Stomach (tissue), 9 donors: ENCODE measurements around the gene ARRDC4. TPM values are rescaled to one million over a fixed set of nuclear protein-coding genes. Genes with fewer than 3 reads are reported as not detected.

Source experiments
- DNase-seq, 2 donors: peaks; one replicate each; pipeline versions ENCODE4 v3.0.0 to v3.0.0-alpha.2; 2013 to 2019
- H3K27ac ChIP-seq, 5 donors: fragments of 200-600 bp in 4 of 5; sonication (generic) in 4 of 5; one replicate each; pipeline ENCODE4 v1.5.1; 2013 to 2019; ENCODE audit warnings: mild to moderate bottlenecking in 1 of 5, moderate library complexity in 1 of 5
- H3K27me3 ChIP-seq, 3 donors: fragments of 200-600 bp; sonication (generic); one replicate each; pipeline ENCODE4 v1.5.1; 2017 to 2019; ENCODE audit warnings: mixed run types in 1 of 3
- H3K36me3 ChIP-seq, 4 donors: fragments of 200-600 bp; sonication (generic); 1 replicate in 3 of 4; 2 replicates in 1 of 4; pipeline ENCODE4 v1.5.1; 2016 to 2019
- H3K4me1 ChIP-seq, 4 donors: fragments of 200-600 bp; sonication (generic); one replicate each; pipeline ENCODE4 v1.5.1; 2016 to 2019
- H3K4me3 ChIP-seq, 4 donors: fragments of 200-600 bp; sonication (generic) in 3 of 4; one replicate each; pipeline ENCODE4 v1.5.1; 2016 to 2019; ENCODE audit warnings: mild to moderate bottlenecking in 1 of 4
- H3K9me3 ChIP-seq, 4 donors: fragments of 200-600 bp; sonication (generic); one replicate each; pipeline ENCODE4 v1.5.1; 2016 to 2019
- CTCF ChIP-seq, 7 experiments: fragments of 450-650 bp in 4 of 7; fragments of 200-600 bp in 3 of 7; sonication (generic) in 3 of 7; IDR thresholded peaks; one replicate each; pipeline ENCODE4 v1.5.1; 2016 to 2019; ENCODE audit warnings: antibody characterized with exemption in 7 of 7, control low read depth in 2 of 7, mild to moderate bottlenecking in 1 of 7
- EP300 ChIP-seq: sonication (generic); formaldehyde crosslinking; IDR thresholded peaks from one replicate; pipeline ENCODE4 v1.6.1; 2017; ENCODE audit warnings: antibody characterized with exemption
- POLR2A ChIP-seq, 4 donors: fragments of 450-650 bp; IDR thresholded peaks; one replicate each; pipeline ENCODE4 v1.6.1; 2016; ENCODE audit warnings: antibody characterized with exemption in 4 of 4, control low read depth in 2 of 4, mild to moderate bottlenecking in 1 of 4, moderate library complexity in 1 of 4
- POLR2AphosphoS5 ChIP-seq, 3 donors: sonication (generic); formaldehyde crosslinking; IDR thresholded peaks; one replicate each; pipeline ENCODE4 v1.6.1; 2016; ENCODE audit warnings: antibody characterized with exemption in 3 of 3
- WGBS, 5 donors: extraction: QIAGEN DNeasy Blood & Tissue Kit in 3 of 5; methylation state at CpG; one replicate each; pipeline versions ENCODE4 v1.1.5 to v1.1.7; 2013 to 2018; 5-methylcytosine and 5-hydroxymethylcytosine counted together
- intact Hi-C: fragments of 100-400 bp; cut with DNase I; formaldehyde crosslinking; loops from one replicate; pipeline ENCODE4 v1.15.1; 2023; ENCODE audit warnings: low total_unique reads
- polyA plus RNA-seq, 3 donors: library from polyadenylated mRNA; stranded (reverse); fragments of 200-250 nt; gene quantifications; one replicate each; pipeline ENCODE4 v1.2.3, GENCODE V29; 2013
- total RNA-seq, 5 donors: library from RNA; depleted of rRNA; stranded (reverse); fragments of >200 nt; gene quantifications; one replicate each; pipeline versions ENCODE4 v1.1.0 to v1.2.3, GENCODE V29; 2014 to 2016
- donor health status: healthy with polysubstance abuse.
- donor health status: Bipolar disorder and iron deficiency.
- donor health status: healthy.

Gene ARRDC4
- total and polyA plus RNA-seq, 8 donors: 13.2 to 110 (median 49.2) TPM

DNA sequence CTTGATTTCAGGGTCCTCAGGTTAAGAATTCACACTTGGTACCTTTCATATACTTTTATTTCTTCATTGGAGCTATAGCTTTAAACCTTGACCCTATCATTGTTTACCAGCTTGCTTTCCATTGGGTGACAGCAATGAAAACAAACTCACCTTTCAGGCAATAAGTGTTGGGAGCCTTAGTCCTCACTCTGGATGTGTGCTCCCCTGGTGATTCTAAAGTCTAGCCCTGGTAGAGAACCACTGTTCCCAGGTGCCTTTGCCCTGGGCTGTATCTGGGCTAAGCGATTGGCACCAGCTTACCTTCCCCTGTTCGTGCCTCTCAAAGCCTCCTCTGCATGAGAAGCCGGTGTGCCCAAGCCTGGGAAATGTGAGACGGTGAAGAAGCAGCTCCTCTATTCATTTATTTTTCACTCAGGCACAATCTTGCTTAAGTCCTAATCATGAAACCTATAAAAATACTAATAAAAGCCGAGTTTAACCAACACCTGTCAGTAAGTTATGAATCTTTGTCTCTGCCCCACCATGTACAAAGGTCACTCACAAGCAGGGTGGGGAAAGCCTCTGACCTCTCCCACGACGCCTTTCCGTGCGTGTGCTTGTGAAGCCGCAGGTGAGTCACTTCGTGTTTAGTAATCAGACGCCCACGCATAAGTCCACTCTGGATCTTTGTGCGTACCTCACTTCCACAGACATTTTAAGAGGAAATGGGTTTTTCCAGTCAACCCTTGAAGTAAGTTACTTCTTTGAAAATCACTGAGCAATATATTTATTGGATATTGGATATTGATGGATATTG, 12.8 kb upstream of the ARRDC4 start:
- H3K4me1 ChIP-seq: no peaks in the 10 kb centered on the region
- no peak overlapping the region for H3K4me3 ChIP-seq
- intact Hi-C loops: no loop called here
- H3K36me3 ChIP-seq: no peaks in the 10 kb centered on the region
- H3K27me3 ChIP-seq: no peaks in the 10 kb centered on the region
- 53 to 79% (median 60%) methylated on average over 14 of the region's 14 CpGs for WGBS, 5 donors
- no peak for DNase-seq
- H3K27ac ChIP-seq: no peak overlapping the region
- no peaks in the 10 kb centered on the region for H3K9me3 ChIP-seq
- TF ChIP-seq CTCF (IDR thresholded peaks at IDR 0.05) (no peak), POLR2AphosphoS5 (IDR thresholded peaks at IDR 0.05) (no peak), EP300 (no peak), POLR2A (IDR thresholded peaks at IDR 0.05) (no peak)

DNA sequence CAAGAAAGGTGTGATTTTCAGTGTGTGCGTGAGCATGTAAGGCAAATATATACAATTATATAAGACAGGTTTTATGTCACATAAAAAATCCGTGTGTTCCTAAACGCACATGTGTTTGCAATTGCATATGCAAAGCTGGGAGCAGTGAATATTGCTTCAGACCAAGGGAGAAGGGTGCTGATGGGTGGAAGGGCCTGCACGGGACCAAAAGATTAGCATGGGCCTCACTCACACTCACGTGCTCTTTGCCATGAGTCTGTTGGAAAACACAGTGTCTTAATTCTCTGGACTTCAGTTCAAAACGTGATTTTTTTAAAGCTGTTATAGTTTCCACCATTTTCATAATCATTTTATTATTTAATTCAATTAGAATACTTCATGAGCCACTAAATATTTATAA, 7.2 kb upstream of the ARRDC4 start:
- Histone ChIP-seq H3K4me3 (no peak overlapping the region), H3K36me3 (no peaks in the 10 kb centered on the region), H3K9me3 (no peaks in the 10 kb centered on the region), H3K27ac (no peak overlapping the region), H3K27me3 (no peaks in the 10 kb centered on the region), H3K4me1 (no peaks in the 10 kb centered on the region)
- WGBS, 5 donors: 73 to 81% (median 79%) methylated on average over 6 of the region's 6 CpGs
- intact Hi-C loops: no loop called here
- TF ChIP-seq POLR2AphosphoS5 (IDR thresholded peaks at IDR 0.05) (no peak), POLR2A (IDR thresholded peaks at IDR 0.05) (no peak), CTCF (IDR thresholded peaks at IDR 0.05) (no peak), EP300 (no peak)
- DNase-seq: no peak

DNA sequence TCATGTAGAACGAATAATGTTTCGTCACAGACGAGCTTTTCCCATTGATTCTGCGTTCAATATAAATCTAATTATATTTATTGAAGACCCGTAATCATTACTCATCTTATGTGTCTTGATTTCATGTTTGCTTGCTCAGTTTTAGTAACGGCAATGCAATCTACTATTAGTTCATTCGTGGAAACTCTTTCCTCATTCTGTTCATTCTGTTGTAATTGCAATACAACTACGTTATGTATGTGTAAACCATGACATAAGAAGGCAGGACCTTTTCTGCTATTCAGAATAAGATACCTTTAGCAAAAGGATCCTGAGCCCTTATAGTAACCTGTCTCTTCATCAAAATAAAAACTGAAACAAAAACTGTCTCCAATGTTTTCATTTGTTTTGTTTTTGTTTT, 6.8 kb upstream of the ARRDC4 start:
- H3K4me1 ChIP-seq: no peaks in the 10 kb centered on the region
- no peak overlapping the region for H3K4me3 ChIP-seq
- 86 to 89% (median 88%) methylated on average over 8 of the region's 8 CpGs for WGBS, 5 donors
- DNase-seq: no peak
- TF ChIP-seq POLR2AphosphoS5 (IDR thresholded peaks at IDR 0.05) (no peak), CTCF (IDR thresholded peaks at IDR 0.05) (no peak), EP300 (no peak), POLR2A (IDR thresholded peaks at IDR 0.05) (no peak)
- intact Hi-C loops: no loop called here
- no peak overlapping the region for H3K27ac ChIP-seq
- no peaks in the 10 kb centered on the region for H3K36me3 ChIP-seq
- no peaks in the 10 kb centered on the region for H3K9me3 ChIP-seq
- H3K27me3 ChIP-seq: no peaks in the 10 kb centered on the region

- no peak for TF ChIP-seq POLR2AphosphoS5 (IDR thresholded peaks at IDR 0.05)
- no peak for TF ChIP-seq EP300
- TF ChIP-seq POLR2A (IDR thresholded peaks at IDR 0.05): no peak
- TF ChIP-seq CTCF (IDR thresholded peaks at IDR 0.05): no peak
- Histone ChIP-seq H3K36me3 (no peaks in the 10 kb centered on the region), H3K9me3 (no peaks in the 10 kb centered on the region), H3K27ac (no peak overlapping the region), H3K27me3 (no peaks in the 10 kb centered on the region), H3K4me1 (peaks cover 0 to 6% (median 3%) of the 10 kb centered on the region in 4 donors), H3K4me3 (no peak overlapping the region)
- DNase-seq: no peak
- intact Hi-C loops: no loop called here
- 63 to 80% (median 70%) methylated on average over 2 of the region's 2 CpGs for WGBS, 5 donors
Measured at GRCh38 chr15:97955035-97955434, 5.5 kb upstream of the ARRDC4 start.
